ENCODE results near the gene MCF2. TPM values are rescaled to one million over a fixed set of nuclear protein-coding genes. Genes with fewer than 3 reads are reported as not detected.

The MCF2 gene
- total and polyA plus RNA-seq, 2 of the 4 experiments (the other 2 are of a cell fraction): 0.07 TPM; not detected in 1

- Histone ChIP-seq H3K4ac (ENCODE audit: low read depth, low read length) (no peak overlapping the region), H3K23ac (ENCODE audit: low read depth, low read length) (no peak overlapping the region), H3K4me1 (ENCODE audit: control insufficient read depth, insufficient read depth, low read length) (no peaks in the 10 kb centered on the region), H2BK120ac (ENCODE audit: low read depth, low read length) (no peak overlapping the region), H3K36me3 (ENCODE audit: control insufficient read depth, insufficient read depth, low read length) (no peaks in the 10 kb centered on the region), H3K27me3 (ENCODE audit: control insufficient read depth, insufficient read depth, low read length) (0 out of 2 replicates have a peak, but pooled peaks cover 2% of the 10 kb centered on the region), H4K20me1 (ENCODE audit: insufficient read depth, low read length) (no peaks in the 10 kb centered on the region), H3K4me3 (ENCODE audit: insufficient read depth, low read depth, low read length) (no peak overlapping the region), H2AK9ac (replicated peaks; ENCODE audit: low read depth, low read length, poor library complexity) (no peak overlapping the region), H2AK5ac (ENCODE audit: low read depth, low read length) (no peak overlapping the region), H2BK5ac (ENCODE audit: low read depth, low read length, poor library complexity, severe bottlenecking) (no peak overlapping the region), H3K79me1 (ENCODE audit: low read depth in 1 of 2, low read length in 2 of 2) (no peaks in the 10 kb centered on the region), H2BK20ac (ENCODE audit: low read depth, low read length) (no peak overlapping the region), H4K91ac (ENCODE audit: insufficient read depth, low read depth, low read length) (no peak overlapping the region), H2BK15ac (ENCODE audit: low read depth, low read length) (no peak overlapping the region), H3K56ac (ENCODE audit: extremely low read depth, insufficient read depth, low read length) (no peak overlapping the region), H3K14ac (replicated peaks; ENCODE audit: low read depth, low read length) (no peak overlapping the region), H3K18ac (ENCODE audit: low read depth, low read length) (no peak overlapping the region), H3K9me1 (ENCODE audit: insufficient read depth, low read length) (no peaks in the 10 kb centered on the region), H3K4me2 (ENCODE audit: low read depth, low read length) (no peak overlapping the region), H4K5ac (ENCODE audit: low read depth, low read length) (no peak overlapping the region), H3K9me3 (ENCODE audit: control insufficient read depth, insufficient read depth, low read length) (no peaks in the 10 kb centered on the region), H3K9ac (ENCODE audit: low read depth, low read length) (no peak overlapping the region), H2AFZ (replicated peaks; ENCODE audit: low read length, poor library complexity) (no peak overlapping the region), H3K27ac (ENCODE audit: insufficient read depth, low read length) (no peak overlapping the region), H4K8ac (ENCODE audit: low read depth in 2 of 2, low read length in 2 of 2) (no peak overlapping the region)
- POLR2A ChIA-PET (ENCODE audit: unreplicated experiment): no interaction called here
- CTCF ChIA-PET: no interaction called here
- no peak for TF ChIP-seq MXI1 (IDR thresholded peaks at IDR 0.05; ENCODE audit: borderline replicate concordance, low read depth, low read length)
- no peak for TF ChIP-seq MAFK (IDR thresholded peaks at IDR 0.05; ENCODE audit: low read depth, low read length)
- no peak for TF ChIP-seq CEBPB (IDR thresholded peaks at IDR 0.05; ENCODE audit: low read depth, low read length)
- no peak for TF ChIP-seq CHD1 (IDR thresholded peaks at IDR 0.05; ENCODE audit: low read depth, low read length)
- no peak for TF ChIP-seq RFX5 (IDR thresholded peaks at IDR 0.05; ENCODE audit: low read depth, low read length)
- TF ChIP-seq MAZ (IDR thresholded peaks at IDR 0.05; ENCODE audit: borderline replicate concordance, low read depth, low read length): no peak
- 41% methylated on average over 2 of the region's 3 CpGs; no CpG with 5 or more reads in 1 of the 2 experiments for WGBS, 2 experiments (ENCODE audit: extremely low coverage in 2 of 2, insufficient read length in 1 of 2)
- intact Hi-C loops (cut with micrococcal nuclease) (no loop called here), dilution Hi-C loops (cut with HindIII; ENCODE audit: low sequenced_read_pairs, unreplicated experiment) (no loop called here), in situ Hi-C loops (cut with MboI; ENCODE audit: low sequenced_read_pairs) (no loop called here)
- no TSS peak for BruUV-seq (replicated peaks)
- DNase-seq (no peak), ATAC-seq (ENCODE audit: low read depth) (no peak)
These were observed 5.3 kb downstream of the MCF2 start for GRCh38 chrX:139702658-139703057.
